ENCODE results near the gene SMOC2.
A peak's percentile ranks its signal among the peaks of the same experiment; 100 is the strongest.

The SMOC2 gene

GRCh38 chr6:168574075-168574698 lies 133.2 kb downstream of the SMOC2 start:
- no peak overlapping the region for H3K9ac ChIP-seq (ENCODE audit: low read length in 5 of 5)
- no peaks in the 10 kb centered on the region for H3K36me3 ChIP-seq (ENCODE audit: control insufficient read depth in 5 of 5, insufficient read depth in 5 of 5, low read length in 5 of 5)
- no peak overlapping the region for H3K27ac ChIP-seq (ENCODE audit: low read depth, low read length)
- no peak overlapping the region for H3K4me3 ChIP-seq (ENCODE audit: low read depth in 1 of 5, low read length in 5 of 5)
- H3K9me3 ChIP-seq (ENCODE audit: control insufficient read depth in 5 of 5, low read length in 5 of 5) = no peaks in the 10 kb centered on the region
- H3K4me1 ChIP-seq (ENCODE audit: control insufficient read depth in 5 of 5, insufficient read depth in 5 of 5, low read length in 5 of 5) = peaks cover 3 to 12% (median 7%) of the 10 kb centered on the region in 5 donors
- H3K27me3 ChIP-seq (ENCODE audit: control insufficient read depth in 5 of 5, insufficient read depth in 4 of 5, low read length in 5 of 5) = peaks cover 0 to 5% (median 0%) of the 10 kb centered on the region in 5 donors

DNA sequence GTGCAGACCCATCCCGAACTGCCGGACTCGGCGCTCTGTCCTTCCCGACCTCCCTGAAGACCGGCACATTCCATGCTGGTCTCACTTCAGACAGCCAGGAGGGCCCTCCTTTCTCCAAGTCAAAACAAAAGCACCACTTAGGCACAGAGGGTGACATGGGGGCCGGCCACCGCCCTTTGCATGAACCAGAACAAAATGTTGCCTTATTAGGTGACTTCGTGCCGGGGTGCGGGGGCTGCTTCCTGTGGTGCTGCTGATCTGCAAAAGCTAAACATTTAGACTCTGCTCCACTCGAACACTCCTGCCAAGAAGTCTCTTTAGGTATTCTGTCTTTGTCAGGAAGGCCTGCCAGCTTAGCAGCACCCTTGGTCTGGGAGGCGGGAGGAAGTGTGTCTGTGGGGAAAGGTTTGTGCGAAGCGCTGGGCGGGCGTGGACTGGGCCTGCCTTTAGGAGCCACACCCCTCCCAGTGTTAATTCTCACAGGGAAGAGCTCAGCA lies 133.8 kb downstream of the SMOC2 start:
- H3K27me3 ChIP-seq (ENCODE audit: control insufficient read depth in 5 of 5, insufficient read depth in 4 of 5, low read length in 5 of 5) = peaks cover 0 to 5% (median 0%) of the 10 kb centered on the region in 5 donors
- no peak overlapping the region for H3K27ac ChIP-seq (ENCODE audit: low read depth, low read length)
- peak overlapping the region in 1 of 5 donors; percentile 8 for H3K9ac ChIP-seq (ENCODE audit: low read length in 5 of 5)
- peak overlapping the region in 2 of 5 donors; percentile 32 to 48 for H3K4me3 ChIP-seq (ENCODE audit: low read depth in 1 of 5, low read length in 5 of 5)
- H3K9me3 ChIP-seq (ENCODE audit: control insufficient read depth in 5 of 5, low read length in 5 of 5) = no peaks in the 10 kb centered on the region
- no peaks in the 10 kb centered on the region for H3K36me3 ChIP-seq (ENCODE audit: control insufficient read depth in 5 of 5, insufficient read depth in 5 of 5, low read length in 5 of 5)
- peaks cover 3 to 12% (median 7%) of the 10 kb centered on the region in 5 donors for H3K4me1 ChIP-seq (ENCODE audit: control insufficient read depth in 5 of 5, insufficient read depth in 5 of 5, low read length in 5 of 5)

GRCh38 chr6:168575346-168576098 lies 134.5 kb downstream of the SMOC2 start:
- H3K27me3 ChIP-seq (ENCODE audit: control insufficient read depth in 5 of 5, insufficient read depth in 4 of 5, low read length in 5 of 5) = peaks cover 0 to 5% (median 0%) of the 10 kb centered on the region in 5 donors
- H3K27ac ChIP-seq (ENCODE audit: low read depth, low read length) = no peak overlapping the region
- peak overlapping the region in 1 of 5 donors; percentile 8 for H3K9ac ChIP-seq (ENCODE audit: low read length in 5 of 5)
- no peaks in the 10 kb centered on the region for H3K9me3 ChIP-seq (ENCODE audit: control insufficient read depth in 5 of 5, low read length in 5 of 5)
- peaks cover 3 to 12% (median 7%) of the 10 kb centered on the region in 5 donors for H3K4me1 ChIP-seq (ENCODE audit: control insufficient read depth in 5 of 5, insufficient read depth in 5 of 5, low read length in 5 of 5)
- peak overlapping the region in 1 of 5 donors; percentile 32 for H3K4me3 ChIP-seq (ENCODE audit: low read depth in 1 of 5, low read length in 5 of 5)
- no peaks in the 10 kb centered on the region for H3K36me3 ChIP-seq (ENCODE audit: control insufficient read depth in 5 of 5, insufficient read depth in 5 of 5, low read length in 5 of 5)

DNA sequence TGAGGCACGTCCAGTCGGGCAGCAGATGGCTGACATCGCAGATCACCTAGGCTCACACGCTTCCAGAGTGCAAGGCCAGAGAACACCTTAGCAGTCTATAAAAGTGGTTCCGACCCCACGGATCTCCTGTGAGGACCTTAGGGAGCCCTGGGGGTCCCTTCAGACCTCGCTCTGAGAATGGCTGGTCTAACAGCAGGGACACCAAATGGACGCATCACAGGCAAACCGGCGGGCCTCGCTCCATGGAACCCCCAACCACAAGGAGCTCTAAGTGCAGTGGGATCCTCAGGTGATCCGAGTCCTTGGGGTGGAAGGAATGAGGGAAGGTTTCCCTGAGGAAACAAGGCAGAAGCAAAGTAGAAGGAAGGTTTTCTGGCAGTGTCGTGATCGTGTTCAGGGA lies 135.4 kb downstream of the SMOC2 start:
- Histone ChIP-seq H3K4me3 (ENCODE audit: low read depth in 1 of 5, low read length in 5 of 5) (no peak overlapping the region), H3K9me3 (ENCODE audit: control insufficient read depth in 5 of 5, low read length in 5 of 5) (no peaks in the 10 kb centered on the region), H3K36me3 (ENCODE audit: control insufficient read depth in 5 of 5, insufficient read depth in 5 of 5, low read length in 5 of 5) (no peaks in the 10 kb centered on the region), H3K27ac (ENCODE audit: low read depth, low read length) (no peak overlapping the region), H3K4me1 (ENCODE audit: control insufficient read depth in 5 of 5, insufficient read depth in 5 of 5, low read length in 5 of 5) (peaks cover 3 to 12% (median 7%) of the 10 kb centered on the region in 5 donors), H3K27me3 (ENCODE audit: control insufficient read depth in 5 of 5, insufficient read depth in 4 of 5, low read length in 5 of 5) (peaks cover 0 to 5% (median 0%) of the 10 kb centered on the region in 5 donors), H3K9ac (ENCODE audit: low read length in 5 of 5) (no peak overlapping the region)

DNA sequence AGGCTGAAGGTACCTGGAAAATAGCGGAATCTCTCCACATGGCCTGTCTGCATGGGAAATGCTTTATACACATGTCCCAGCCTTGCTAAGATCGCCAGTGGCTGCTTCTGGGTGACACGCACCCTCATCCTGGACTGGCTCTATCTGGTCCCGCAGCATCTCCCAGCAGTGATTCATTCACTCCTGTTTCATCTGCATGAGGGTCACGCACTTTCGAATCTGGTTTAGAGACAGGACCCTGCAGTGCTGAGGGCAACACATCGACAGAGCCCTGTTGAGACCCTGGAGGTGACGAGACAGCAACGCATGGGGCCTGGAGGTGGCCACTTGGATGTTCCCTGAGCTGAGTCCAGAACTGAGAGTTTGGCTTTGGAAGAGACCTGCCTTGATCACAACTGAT lies 136.5 kb downstream of the SMOC2 start:
- Histone ChIP-seq H3K9ac (ENCODE audit: low read length in 5 of 5) (no peak overlapping the region), H3K27me3 (ENCODE audit: control insufficient read depth in 5 of 5, insufficient read depth in 4 of 5, low read length in 5 of 5) (peaks cover 0 to 6% (median 3%) of the 10 kb centered on the region in 5 donors), H3K4me1 (ENCODE audit: control insufficient read depth in 5 of 5, insufficient read depth in 5 of 5, low read length in 5 of 5) (peaks cover 3 to 12% (median 7%) of the 10 kb centered on the region in 5 donors), H3K27ac (ENCODE audit: low read depth, low read length) (no peak overlapping the region), H3K36me3 (ENCODE audit: control insufficient read depth in 5 of 5, insufficient read depth in 5 of 5, low read length in 5 of 5) (no peaks in the 10 kb centered on the region), H3K9me3 (ENCODE audit: control insufficient read depth in 5 of 5, low read length in 5 of 5) (no peaks in the 10 kb centered on the region), H3K4me3 (ENCODE audit: low read depth in 1 of 5, low read length in 5 of 5) (no peak overlapping the region)

DNA sequence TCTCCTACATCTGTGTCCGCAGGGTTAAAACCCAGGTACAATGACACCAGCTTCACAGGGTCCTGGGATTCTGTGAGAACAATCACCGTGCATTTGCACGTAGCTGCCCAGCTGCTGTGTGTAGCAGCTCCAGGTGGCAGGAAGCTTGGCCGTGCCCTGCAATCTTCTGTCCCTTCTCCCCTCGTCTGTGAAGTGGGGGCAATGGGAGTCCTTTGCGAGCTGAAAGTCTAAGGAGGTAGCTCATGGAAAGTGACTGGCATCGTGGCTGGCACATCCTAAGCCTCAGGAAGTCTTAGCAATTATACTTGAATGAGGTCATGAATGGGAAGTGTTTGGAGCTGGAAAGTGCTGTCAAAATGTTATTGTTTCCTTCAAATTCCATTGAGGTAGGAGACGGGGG lies 137.1 kb downstream of the SMOC2 start:
- Histone ChIP-seq H3K9ac (ENCODE audit: low read length in 5 of 5) (no peak overlapping the region), H3K9me3 (ENCODE audit: control insufficient read depth in 5 of 5, low read length in 5 of 5) (no peaks in the 10 kb centered on the region), H3K27me3 (ENCODE audit: control insufficient read depth in 5 of 5, insufficient read depth in 4 of 5, low read length in 5 of 5) (peaks cover 0 to 6% (median 3%) of the 10 kb centered on the region in 5 donors), H3K4me3 (ENCODE audit: low read depth in 1 of 5, low read length in 5 of 5) (no peak overlapping the region), H3K36me3 (ENCODE audit: control insufficient read depth in 5 of 5, insufficient read depth in 5 of 5, low read length in 5 of 5) (no peaks in the 10 kb centered on the region), H3K4me1 (ENCODE audit: control insufficient read depth in 5 of 5, insufficient read depth in 5 of 5, low read length in 5 of 5) (peaks cover 3 to 12% (median 7%) of the 10 kb centered on the region in 5 donors), H3K27ac (ENCODE audit: low read depth, low read length) (no peak overlapping the region)

GRCh38 chr6:168581236-168581635 lies 140.3 kb downstream of the SMOC2 start:
- Histone ChIP-seq H3K9ac (ENCODE audit: low read length in 5 of 5) (no peak overlapping the region), H3K36me3 (ENCODE audit: control insufficient read depth in 5 of 5, insufficient read depth in 5 of 5, low read length in 5 of 5) (no peaks in the 10 kb centered on the region), H3K27ac (ENCODE audit: low read depth, low read length) (no peak overlapping the region), H3K9me3 (ENCODE audit: control insufficient read depth in 5 of 5, low read length in 5 of 5) (no peaks in the 10 kb centered on the region), H3K4me3 (ENCODE audit: low read depth in 1 of 5, low read length in 5 of 5) (no peak overlapping the region), H3K27me3 (ENCODE audit: control insufficient read depth in 5 of 5, insufficient read depth in 4 of 5, low read length in 5 of 5) (peaks cover 0 to 9% (median 0%) of the 10 kb centered on the region in 5 donors), H3K4me1 (ENCODE audit: control insufficient read depth in 5 of 5, insufficient read depth in 5 of 5, low read length in 5 of 5) (no peaks in the 10 kb centered on the region)

GRCh38 chr6:168581706-168582105 lies 140.7 kb downstream of the SMOC2 start:
- Histone ChIP-seq H3K9me3 (ENCODE audit: control insufficient read depth in 5 of 5, low read length in 5 of 5) (no peaks in the 10 kb centered on the region), H3K4me3 (ENCODE audit: low read depth in 1 of 5, low read length in 5 of 5) (no peak overlapping the region), H3K9ac (ENCODE audit: low read length in 5 of 5) (no peak overlapping the region), H3K27me3 (ENCODE audit: control insufficient read depth in 5 of 5, insufficient read depth in 4 of 5, low read length in 5 of 5) (peaks cover 0 to 9% (median 0%) of the 10 kb centered on the region in 5 donors), H3K36me3 (ENCODE audit: control insufficient read depth in 5 of 5, insufficient read depth in 5 of 5, low read length in 5 of 5) (no peaks in the 10 kb centered on the region), H3K27ac (ENCODE audit: low read depth, low read length) (no peak overlapping the region), H3K4me1 (ENCODE audit: control insufficient read depth in 5 of 5, insufficient read depth in 5 of 5, low read length in 5 of 5) (no peaks in the 10 kb centered on the region)

- Histone ChIP-seq H3K27ac (ENCODE audit: low read depth, low read length) (no peak overlapping the region), H3K9me3 (ENCODE audit: control insufficient read depth in 5 of 5, low read length in 5 of 5) (no peaks in the 10 kb centered on the region), H3K36me3 (ENCODE audit: control insufficient read depth in 5 of 5, insufficient read depth in 5 of 5, low read length in 5 of 5) (no peaks in the 10 kb centered on the region), H3K4me3 (ENCODE audit: low read depth in 1 of 5, low read length in 5 of 5) (no peak overlapping the region), H3K4me1 (ENCODE audit: control insufficient read depth in 5 of 5, insufficient read depth in 5 of 5, low read length in 5 of 5) (no peaks in the 10 kb centered on the region), H3K27me3 (ENCODE audit: control insufficient read depth in 5 of 5, insufficient read depth in 4 of 5, low read length in 5 of 5) (peaks cover 0 to 9% (median 0%) of the 10 kb centered on the region in 5 donors), H3K9ac (ENCODE audit: low read length in 5 of 5) (no peak overlapping the region)
Measured at GRCh38 chr6:168582571-168582981, 141.6 kb downstream of the SMOC2 start.

- H3K9me3 ChIP-seq (ENCODE audit: control insufficient read depth in 5 of 5, low read length in 5 of 5) = no peaks in the 10 kb centered on the region
- no peak overlapping the region for H3K4me3 ChIP-seq (ENCODE audit: low read depth in 1 of 5, low read length in 5 of 5)
- no peak overlapping the region for H3K9ac ChIP-seq (ENCODE audit: low read length in 5 of 5)
- peaks cover 0 to 9% (median 0%) of the 10 kb centered on the region in 5 donors for H3K27me3 ChIP-seq (ENCODE audit: control insufficient read depth in 5 of 5, insufficient read depth in 4 of 5, low read length in 5 of 5)
- H3K36me3 ChIP-seq (ENCODE audit: control insufficient read depth in 5 of 5, insufficient read depth in 5 of 5, low read length in 5 of 5) = no peaks in the 10 kb centered on the region
- H3K27ac ChIP-seq (ENCODE audit: low read depth, low read length) = no peak overlapping the region
- no peaks in the 10 kb centered on the region for H3K4me1 ChIP-seq (ENCODE audit: control insufficient read depth in 5 of 5, insufficient read depth in 5 of 5, low read length in 5 of 5)
Measured at GRCh38 chr6:168583126-168583525, 142.1 kb downstream of the SMOC2 start.
